GM18519 (cell line): Measurements from ENCODE around the gene WDR72.
"Not testable (repeated sequence)": the region's sequence is repeated elsewhere in the genome, so short reads cannot be mapped to it uniquely, and the experiment has no call there.

ENCODE experiments used
- ATAC-seq: cut with Tn5 transposase; IDR thresholded peaks from one replicate; pipeline ENCODE4 v1.9.1; 2021; ENCODE audit warnings: mild to moderate bottlenecking, moderate library complexity; ENCODE audit not compliant: unreplicated experiment, low FRiP score

Gene WDR72

DNA sequence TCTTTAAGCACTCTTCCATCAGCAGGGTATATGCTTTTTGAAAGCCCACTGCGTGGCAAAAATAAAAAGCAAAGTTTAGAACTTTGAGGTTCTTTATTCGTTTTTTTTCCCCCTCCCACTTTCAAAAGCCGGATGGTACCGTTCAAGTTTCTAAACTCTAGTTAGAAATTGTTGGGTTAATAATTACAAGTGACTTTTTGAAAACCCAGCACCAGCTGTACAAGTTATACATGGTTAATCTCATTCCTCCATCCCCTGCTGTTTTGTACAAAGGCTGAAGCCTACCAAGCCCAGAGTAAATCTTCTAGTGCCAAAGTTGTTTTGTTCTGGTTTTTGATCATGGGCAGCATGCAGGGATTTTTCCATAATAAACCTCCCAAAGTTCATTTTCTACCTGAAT is 48.6 kb downstream of the WDR72 start:
- ATAC-seq, result no peak

DNA sequence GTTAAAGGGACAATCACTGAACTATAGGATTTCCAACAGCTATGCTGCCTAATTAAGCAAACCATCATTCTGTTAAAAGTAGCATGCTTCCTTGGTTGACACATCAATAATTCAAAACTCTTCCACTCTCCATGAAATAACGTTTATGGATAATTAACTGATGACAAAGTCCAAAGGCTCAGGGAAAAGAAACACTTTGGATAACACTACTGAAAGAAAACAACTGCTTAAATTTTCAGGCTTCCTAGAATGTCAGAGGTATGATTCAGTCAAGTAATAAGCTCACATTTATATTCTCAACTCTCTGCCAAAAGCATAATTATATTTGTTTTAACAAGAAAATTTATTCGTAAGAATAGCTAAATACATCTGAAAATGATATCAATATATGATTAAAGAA is 49.6 kb downstream of the WDR72 start:
- no peak for ATAC-seq

DNA sequence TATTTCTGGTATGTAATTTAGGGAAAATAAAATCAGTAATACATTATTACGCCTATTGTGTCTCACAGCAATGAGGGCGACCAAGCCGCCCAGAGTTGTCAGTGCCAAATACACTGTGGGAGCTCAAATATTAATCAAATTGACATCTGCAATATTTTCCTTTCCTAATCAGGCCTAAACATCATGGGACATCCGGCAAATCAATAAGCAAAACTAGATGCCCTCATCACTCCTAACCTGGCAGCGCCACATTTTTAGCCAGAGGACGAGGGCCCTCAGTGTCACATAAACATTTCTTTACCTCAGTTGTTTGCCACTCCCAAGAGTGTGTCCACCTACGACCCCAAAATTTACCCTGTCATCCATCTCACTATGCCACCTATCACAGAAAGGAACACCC is 64.1 kb downstream of the WDR72 start:
- ATAC-seq, result no peak

DNA sequence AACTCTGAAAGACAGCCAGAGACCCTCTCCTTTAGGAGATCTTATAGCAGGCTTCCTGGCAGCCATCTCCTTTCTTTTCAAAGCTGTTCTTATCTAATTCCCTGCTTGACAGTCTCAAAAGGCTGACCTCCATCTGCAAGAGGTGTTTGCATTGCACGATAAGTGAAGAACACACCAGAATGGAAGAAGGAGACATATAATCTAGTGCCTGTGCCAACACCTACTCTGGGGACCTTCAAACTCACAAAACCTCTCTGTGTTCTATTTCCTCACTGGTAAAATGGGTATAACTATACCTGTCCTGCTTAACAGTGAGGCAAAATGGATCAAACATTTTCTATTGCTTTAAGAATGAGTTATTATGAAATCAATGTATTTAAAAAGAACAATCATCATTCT is 65.0 kb downstream of the WDR72 start:
- no peak for ATAC-seq

DNA sequence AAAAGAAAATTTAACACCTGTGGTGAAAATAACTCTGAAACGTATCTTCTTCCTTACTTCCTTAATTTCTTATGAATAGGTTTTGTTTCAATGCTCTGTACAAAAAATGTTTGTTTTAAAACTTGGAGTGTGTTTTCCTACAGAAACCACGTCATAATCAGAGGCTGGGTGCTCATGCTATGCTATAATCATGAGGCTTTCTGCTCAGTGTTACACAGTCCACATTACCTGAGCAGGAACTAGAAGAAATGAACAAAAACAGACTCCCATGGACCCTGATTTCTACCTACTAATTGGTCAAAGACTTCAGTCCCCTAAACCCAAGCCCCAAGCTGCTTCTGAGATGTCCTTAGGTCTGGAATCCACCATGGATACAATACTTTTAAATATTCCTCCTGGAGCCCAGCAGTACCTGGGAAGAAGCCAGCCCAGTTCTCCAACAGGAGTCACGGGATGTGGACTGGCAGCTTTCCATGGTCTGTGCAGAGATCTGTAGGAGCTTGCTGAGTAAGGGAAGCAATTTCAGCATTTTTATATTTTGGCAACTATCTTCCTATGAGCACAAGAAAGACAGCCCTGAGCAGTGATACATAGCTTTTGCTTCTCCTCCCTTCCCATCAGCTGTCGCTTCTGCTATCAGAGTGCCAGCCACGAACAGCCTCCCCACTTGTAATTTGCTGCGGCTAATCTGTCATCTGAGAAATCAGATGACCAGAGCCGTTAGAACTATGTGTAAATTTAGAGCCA is 65.6 kb downstream of the WDR72 start:
- ATAC-seq, result no peak

DNA sequence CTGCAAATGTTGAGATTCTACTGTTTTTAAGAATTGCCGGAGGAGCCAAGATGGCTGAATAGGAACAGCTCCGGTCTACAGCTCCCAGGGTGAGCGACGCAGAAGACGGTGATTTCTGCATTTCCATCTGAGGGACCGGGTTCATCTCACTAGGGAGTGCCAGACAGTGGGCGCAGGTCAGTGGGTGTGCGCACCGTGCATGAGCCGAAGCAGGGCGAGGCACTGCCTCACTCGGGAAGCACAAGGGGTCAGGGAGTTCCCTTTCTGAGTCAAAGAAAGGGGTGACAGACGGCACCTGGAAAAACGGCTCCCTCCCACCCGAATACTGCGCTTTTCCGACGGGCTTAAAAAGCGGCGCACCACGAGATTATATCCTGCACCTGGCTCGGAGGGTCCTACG is 75.3 kb downstream of the WDR72 start:
- not testable (repeated sequence) for ATAC-seq

DNA sequence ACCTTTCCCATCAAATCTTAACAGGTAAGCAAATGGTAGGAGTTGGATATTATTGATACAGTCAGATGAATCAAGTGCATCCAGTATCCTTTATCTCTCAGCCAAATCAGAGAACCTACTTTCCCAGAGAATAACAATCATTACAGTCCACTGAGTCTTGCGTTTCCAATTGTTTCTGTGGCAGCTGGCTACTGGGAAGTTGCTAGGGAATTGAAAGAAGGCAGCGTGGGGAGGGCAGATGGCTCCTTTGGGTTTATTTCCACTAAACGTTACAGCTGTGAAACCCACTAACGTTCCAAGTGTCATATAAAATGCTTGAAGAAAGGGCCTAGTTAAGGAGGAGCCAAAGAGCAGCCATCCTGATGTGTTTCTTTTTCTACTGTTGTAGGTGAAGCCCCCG is 78.4 kb downstream of the WDR72 start:
- ATAC-seq, result no peak

DNA sequence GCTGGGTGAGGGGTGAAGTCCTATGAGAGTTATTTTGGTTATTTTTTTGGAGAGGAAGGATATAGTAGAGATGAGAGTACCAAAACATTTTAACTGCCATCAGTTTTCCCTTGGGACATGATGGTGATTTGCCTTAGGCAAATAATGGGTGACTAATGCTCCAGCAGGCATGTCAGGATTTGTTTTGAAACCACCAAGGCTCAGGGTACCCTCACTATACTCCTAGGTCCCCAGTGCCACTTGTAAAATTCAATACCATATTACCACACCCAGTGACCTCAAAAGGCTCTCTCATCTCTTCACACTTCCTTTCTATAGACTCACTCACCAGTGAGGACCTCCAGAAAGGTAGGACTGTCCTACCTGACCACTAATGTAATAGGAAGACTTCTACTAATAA is 83.6 kb downstream of the WDR72 start:
- no peak for ATAC-seq

DNA sequence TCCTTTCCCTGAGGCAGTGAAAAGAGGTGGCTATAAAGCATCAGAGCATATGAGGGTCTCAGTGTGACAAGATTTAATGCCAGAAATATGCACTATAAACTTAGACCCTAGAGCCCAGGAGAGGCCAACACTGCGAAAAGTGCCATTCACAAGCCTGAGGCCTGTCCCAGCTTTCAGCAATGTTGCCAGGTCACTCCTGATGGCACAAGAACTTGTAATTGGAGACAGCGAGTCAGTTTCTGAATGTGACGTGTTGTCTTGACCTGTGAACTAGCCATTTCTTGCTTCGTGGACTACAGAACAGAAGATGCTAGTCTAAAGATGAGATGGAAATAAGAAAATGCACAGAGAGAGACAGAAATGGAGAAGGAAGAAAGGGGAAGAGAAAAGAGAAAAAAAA is 87.9 kb downstream of the WDR72 start:
- no peak for ATAC-seq

DNA sequence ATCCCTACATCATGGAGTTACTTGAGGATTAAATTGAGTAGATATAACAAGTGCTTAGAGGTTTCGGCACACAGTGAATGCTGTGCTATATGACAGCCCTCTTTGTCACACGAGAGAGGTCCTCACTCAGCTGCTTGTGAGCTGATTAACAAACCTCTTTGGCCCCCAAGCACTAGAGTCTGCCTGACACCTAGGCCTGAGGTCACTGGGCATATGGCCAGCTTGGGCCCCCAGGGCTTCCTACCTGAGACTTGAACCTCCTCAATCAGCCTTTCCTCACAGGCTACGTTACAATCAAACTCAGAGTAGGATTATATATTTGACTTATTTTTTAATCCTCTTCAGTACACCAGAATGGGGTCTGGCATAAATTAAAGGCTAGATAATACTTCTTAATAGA is 88.8 kb downstream of the WDR72 start:
- no peak for ATAC-seq

DNA sequence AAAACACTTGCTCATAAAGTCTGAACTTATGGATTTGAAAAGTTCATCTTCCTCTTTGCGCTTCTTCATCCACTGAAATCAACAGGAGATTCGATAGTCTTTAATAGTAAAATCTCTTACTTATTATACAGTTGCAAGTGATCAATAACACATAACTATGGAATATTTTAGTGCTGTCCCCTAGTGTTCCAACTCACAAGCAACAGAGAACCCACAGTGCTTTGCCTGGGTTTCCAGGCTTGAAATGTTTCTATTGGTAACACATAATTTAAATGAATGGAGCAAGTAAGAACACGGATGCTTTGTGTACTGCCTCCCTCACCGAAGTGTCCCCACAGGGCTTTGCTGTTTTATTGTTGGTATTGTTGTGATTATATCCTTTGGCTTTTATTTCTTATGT is 93.5 kb downstream of the WDR72 start:
- ATAC-seq, result no peak

DNA sequence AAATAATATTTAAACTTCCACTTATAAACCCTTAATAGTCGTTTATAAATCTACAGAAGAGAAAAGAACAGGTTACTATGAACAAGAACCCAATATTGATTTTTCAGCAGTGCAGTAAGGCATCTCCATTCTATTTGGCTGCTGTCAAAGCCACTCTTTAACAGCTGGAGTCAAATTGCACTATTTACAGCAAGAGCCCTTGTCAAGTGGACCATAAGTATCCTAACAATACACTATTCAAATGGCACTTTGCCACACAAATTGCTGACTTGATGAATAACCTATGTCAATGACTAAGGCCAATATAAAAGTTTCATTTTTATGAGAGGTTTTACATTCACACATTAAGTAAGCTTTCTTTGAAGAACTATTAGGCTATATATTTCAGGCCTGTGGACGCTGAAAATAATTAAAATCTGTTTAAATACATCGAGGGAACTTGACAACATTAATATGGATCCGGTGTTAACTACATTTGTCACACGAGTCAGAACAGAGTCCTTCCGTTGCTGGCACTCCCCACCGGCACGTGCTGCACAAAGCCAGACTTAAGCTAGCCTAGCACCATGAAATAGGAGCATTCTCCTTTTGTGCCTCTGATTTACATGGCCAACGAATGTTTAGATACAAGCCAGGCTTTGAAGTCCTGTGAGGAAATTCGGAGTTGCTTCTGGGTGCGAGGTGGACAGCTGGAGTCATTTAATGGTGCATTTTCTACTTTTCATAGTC is 100.5 kb downstream of the WDR72 start:
- ATAC-seq, result no peak

DNA sequence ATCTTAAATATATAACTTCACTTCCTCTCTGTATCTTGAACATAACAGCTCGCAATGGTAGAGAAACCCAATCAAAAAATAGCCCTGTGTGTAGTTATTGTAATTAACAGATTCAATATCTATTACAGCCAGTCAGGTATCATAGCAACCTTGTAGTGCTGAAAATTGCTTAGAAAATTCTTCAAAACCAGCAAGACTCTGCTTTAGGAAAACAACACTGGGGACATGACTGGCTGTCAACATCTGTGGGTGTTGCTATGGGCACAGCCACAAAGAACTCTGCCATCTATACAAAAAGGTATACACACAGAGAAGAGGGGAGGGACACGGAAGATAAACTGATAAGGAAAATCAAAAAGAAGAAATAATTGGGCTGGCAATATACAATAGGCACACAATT is 101.2 kb downstream of the WDR72 start:
- no peak for ATAC-seq

DNA sequence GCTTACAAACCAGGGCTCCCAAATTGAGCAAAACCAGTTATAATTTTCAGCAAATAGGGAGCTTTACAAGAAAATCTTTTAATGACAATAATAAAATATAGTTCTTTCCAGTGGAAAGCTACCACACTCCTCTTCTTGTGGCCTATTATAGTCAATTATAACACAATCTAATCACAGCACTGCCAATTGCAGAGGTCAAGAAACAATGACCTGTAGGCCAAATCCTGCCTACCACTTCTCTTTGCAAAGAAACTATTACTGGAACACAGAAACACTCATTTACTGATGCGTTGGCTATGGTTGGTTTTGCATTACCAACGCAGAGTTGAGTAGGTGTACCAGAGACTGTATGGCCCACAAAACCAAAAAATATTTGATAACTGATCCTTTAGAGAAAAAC is 110.5 kb downstream of the WDR72 start:
- ATAC-seq, result no peak

DNA sequence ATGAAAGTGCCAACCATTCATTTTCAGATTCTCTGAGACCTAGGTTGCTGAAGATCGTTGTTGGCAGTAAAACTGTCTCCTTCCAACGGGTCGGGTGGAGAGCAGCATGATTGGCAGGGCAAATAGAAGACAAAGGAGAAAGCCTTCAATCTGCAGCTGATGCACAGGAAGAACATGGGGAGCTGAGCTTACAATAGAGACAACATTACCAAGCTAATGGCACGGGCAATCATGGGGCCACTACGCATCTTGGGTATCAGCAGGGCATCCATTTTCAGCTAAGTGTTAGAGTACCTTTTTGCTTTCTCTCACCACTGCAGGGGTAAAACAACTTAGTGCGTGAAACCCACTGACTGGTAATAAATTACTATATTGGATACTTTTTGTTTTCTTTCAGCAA is 114.8 kb downstream of the WDR72 start:
- ATAC-seq, result no peak

DNA sequence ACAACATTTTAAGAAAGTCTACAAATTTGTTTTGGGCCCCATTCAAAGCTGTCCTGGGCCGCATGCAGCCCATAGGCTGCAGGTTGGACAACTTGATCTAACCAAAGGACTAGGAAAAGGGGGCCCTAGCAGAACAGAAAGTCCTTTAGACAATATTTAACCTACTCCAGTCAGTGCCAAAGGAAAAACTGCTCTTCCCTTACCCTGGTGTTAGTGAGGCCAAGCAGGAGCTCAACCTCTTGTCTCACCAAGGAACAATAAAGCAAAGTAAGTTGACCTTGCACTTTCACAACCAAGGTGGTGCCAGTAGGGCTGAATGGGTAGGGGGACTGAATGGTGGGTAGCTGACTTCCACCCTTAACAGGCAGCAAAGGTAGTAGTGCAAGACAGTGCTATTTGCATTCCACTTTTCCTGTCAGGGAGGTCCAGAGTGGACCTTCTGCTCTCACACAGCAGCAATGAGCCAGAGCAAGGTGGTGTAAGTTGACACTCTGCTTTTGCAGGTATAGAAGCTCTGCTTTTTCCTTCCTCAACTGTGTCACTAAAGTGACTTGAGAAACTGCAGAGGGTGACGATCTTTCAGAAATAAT is 124.9 kb downstream of the WDR72 start:
- ATAC-seq, result no peak

DNA sequence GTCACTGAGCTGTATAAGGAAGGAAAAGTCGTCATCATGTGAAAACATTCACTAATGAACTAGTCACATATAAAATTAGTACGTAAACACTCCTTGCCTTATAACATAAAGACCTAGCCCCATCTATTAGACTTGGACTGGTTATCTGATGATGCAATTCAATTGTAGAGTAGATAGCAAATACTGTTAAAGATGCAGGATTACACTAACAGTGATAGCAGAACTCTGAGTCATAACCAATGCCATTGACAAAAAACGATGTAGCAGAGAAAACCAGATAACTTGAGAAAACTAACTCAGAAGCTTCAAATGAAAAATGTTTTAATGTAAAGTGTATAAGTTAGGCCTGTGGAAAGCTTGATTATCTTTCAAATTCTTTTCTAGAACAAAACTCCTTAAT is 132.2 kb downstream of the WDR72 start:
- ATAC-seq, result no peak

DNA sequence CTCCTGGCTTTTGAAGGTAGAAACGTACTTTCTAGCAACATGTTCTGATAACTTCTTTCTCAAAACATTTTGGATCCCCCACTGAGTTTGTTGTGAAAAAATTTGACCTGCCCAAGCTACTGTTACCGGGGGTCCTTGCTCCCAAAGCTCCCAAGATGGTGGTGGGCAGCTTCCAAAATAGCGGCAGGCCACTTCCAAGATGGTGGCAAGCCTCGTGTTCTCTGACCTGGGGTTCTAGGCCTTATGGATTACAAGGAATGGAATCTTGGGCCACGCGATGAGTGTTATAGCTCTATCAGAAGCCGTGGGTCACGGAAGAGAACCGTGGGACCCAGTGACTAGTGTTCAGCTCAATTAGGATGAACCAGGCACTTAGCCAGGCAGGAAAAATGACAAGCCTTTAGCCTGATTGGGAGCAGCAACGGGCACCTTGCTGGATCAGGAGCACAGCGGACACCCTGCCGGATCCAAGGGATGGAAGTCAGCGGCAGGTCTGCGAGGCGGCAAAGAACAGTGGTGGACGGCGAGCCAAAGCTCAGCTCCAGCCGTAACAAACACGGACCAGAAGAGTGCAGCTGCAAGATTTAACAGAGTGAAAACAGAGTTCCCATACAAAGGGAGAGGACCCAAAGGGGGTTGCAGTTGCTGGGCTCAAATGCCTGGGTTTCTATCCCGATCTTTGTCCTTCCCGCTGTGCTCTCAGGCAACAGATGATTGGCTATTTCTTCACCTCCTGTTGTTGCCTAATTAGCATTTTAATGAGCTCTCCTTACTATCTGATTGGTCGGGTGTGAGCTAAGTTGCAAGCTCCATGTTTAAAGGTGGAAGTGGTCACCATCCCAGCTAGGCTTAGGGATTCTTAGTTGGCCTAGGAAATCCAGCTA is 133.3 kb downstream of the WDR72 start:
- no peak for ATAC-seq

DNA sequence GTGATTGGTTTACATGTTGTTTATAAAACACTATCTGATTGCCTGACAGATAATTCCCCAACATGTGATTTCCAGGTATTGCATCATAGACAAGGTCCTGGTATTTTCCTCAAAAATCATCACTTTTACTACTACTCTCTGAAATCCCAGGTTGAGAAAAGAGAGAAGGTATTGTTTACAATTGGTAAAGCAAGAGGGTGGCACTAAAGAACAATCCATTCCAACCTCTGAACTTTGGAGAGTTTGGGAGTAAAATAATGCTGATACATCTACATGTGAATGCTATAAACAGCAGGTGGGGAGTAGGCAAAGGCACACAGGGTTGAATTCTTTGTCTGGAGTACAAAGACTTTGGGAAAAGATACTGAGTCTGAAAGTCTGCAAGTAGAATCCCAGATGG is 134.2 kb downstream of the WDR72 start:
- no peak for ATAC-seq

DNA sequence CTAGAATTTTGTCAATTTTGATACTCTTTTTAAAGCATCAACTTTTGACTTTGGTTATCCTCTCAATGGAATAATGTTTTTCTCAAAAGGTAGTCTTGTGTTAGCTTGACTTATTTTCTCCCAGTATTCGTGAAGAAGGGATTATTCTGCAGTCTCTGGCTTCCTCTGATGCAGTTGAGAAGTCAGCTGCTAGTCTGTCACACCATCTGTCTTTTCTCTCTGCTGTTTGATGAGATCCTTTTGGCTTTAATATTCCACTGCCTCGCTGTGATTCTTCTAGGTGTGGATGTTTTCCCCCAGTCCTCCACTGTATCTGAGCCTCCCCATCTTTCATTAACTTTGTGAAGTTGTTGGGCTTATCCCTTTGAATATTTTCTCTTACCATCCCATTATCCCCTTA is 141.0 kb downstream of the WDR72 start:
- no peak for ATAC-seq
